Smooth muscle cell (in vitro differentiated cells): ENCODE results near the gene RPL3. TPM values are rescaled to one million over a fixed set of nuclear protein-coding genes. Genes with fewer than 3 reads are reported as not detected.

Experiments
- DNase-seq: peaks from one replicate; lab custom pipeline; 2025; ENCODE audit not compliant: unreplicated experiment; lab: John Stamatoyannopoulos, UW
- H2AFZ ChIP-seq: fragments of 200-600 bp; sonication (generic); 2 replicates; pipeline ENCODE4 v1.6.0; 2016; ENCODE audit warnings: antibody characterized with exemption, low read depth, mild to moderate bottlenecking
- H3F3A ChIP-seq: fragments of 200-600 bp; sonication (generic); 2 replicates; pipeline ENCODE4 v1.6.0; 2017; ENCODE audit warnings: antibody characterized with exemption, low read depth
- H3K27ac ChIP-seq: fragments of 200-600 bp; sonication (generic); 2 replicates; pipeline ENCODE4 v1.5.1; 2016; ENCODE audit warnings: low read depth, mild to moderate bottlenecking
- H3K27me3 ChIP-seq: fragments of 200-600 bp; sonication (generic); 2 replicates; pipeline ENCODE4 v1.6.1; 2016; ENCODE audit warnings: low read depth, mild to moderate bottlenecking
- H3K36me3 ChIP-seq: fragments of 200-600 bp; sonication (generic); 2 replicates; pipeline ENCODE4 v1.5.1; 2016; ENCODE audit warnings: low read depth
- H3K4me1 ChIP-seq: fragments of 200-600 bp; sonication (generic); 2 replicates; pipeline ENCODE4 v1.5.1; 2016; ENCODE audit warnings: low read depth
- H3K4me2 ChIP-seq: fragments of 200-600 bp; sonication (generic); 2 replicates; pipeline ENCODE4 v1.6.0; 2016; ENCODE audit warnings: mild to moderate bottlenecking
- H3K4me3 ChIP-seq: fragments of 200-600 bp; sonication (generic); 2 replicates; pipeline ENCODE4 v1.5.1; 2016; ENCODE audit warnings: mild to moderate bottlenecking
- H3K79me2 ChIP-seq: fragments of 200-600 bp; sonication (generic); 2 replicates; pipeline ENCODE4 v1.6.0; 2016; ENCODE audit warnings: low read depth, mild to moderate bottlenecking
- H3K9ac ChIP-seq: fragments of 200-600 bp; sonication (generic); 2 replicates; pipeline ENCODE4 v1.6.0; 2016; ENCODE audit warnings: low read depth
- H3K9me3 ChIP-seq: fragments of 200-600 bp; sonication (generic); replicated peaks from 2 replicates; pipeline ENCODE4 v1.5.1; 2016; ENCODE audit warnings: low read depth
- H4K20me1 ChIP-seq: fragments of 200-600 bp; sonication (generic); 2 replicates; pipeline ENCODE4 v1.6.0; 2016; ENCODE audit warnings: low read depth
- CTCF ChIP-seq: fragments of 200-600 bp; sonication (generic); IDR thresholded peaks from 2 replicates; pipeline ENCODE4 v1.5.1; 2017; ENCODE audit warnings: borderline replicate concordance, mild to moderate bottlenecking, antibody characterized with exemption; ENCODE audit not compliant: insufficient read depth, poor library complexity, severe bottlenecking
- WGBS: methylation state at CpG from one replicate; pipeline ENCODE4 v1.1.7; 2016; ENCODE audit warnings: low lambda C conversion rate; 5-methylcytosine and 5-hydroxymethylcytosine counted together
- polyA plus RNA-seq: library from polyadenylated mRNA; unstranded; fragments of >200 nt; fragmentation: Nextera tagmentation; extraction: Ambion mirVana; gene quantifications from 2 replicates; pipeline ENCODE4 v1.2.1, GENCODE V29; 2016
- total RNA-seq: library from RNA; depleted of rRNA; stranded (reverse); fragments of >200 nt; gene quantifications from 2 replicates; pipeline ENCODE4 v1.2.3, GENCODE V29; 2014

RPL3 gene
- total and polyA plus RNA-seq, 2 experiments from 2014 or later = 717 to 1,022 TPM

- Histone ChIP-seq H3K4me3 (no peak overlapping the region), H3K27ac (no peak overlapping the region), H3K36me3 (no peaks in the 10 kb centered on the region), H3K9ac (no peak overlapping the region), H3K4me2 (no peak overlapping the region), H3K79me2 (no peaks in the 10 kb centered on the region), H3K27me3 (no peaks in the 10 kb centered on the region), H2AFZ (no peak overlapping the region), H3K4me1 (no peaks in the 10 kb centered on the region), H3K9me3 (no peaks in the 10 kb centered on the region), H4K20me1 (no peaks in the 10 kb centered on the region), H3F3A (no peaks in the 10 kb centered on the region)
- 95% methylated on average over 6 of the region's 6 CpGs for WGBS
- TF ChIP-seq CTCF = no peak
- no peak for DNase-seq
Observed at GRCh38 chr22:39281126-39281525, 38.3 kb downstream of the RPL3 start.

GRCh38 chr22:39280250-39280649 lies 39.2 kb downstream of the RPL3 start:
- DNase-seq = no peak
- Histone ChIP-seq H3K9ac (no peak overlapping the region), H3K36me3 (no peaks in the 10 kb centered on the region), H3K27me3 (no peaks in the 10 kb centered on the region), H3K4me3 (no peak overlapping the region), H4K20me1 (no peaks in the 10 kb centered on the region), H3K4me1 (no peaks in the 10 kb centered on the region), H3K9me3 (no peaks in the 10 kb centered on the region), H3F3A (no peaks in the 10 kb centered on the region), H2AFZ (no peak overlapping the region), H3K27ac (no peak overlapping the region), H3K4me2 (no peak overlapping the region), H3K79me2 (no peaks in the 10 kb centered on the region)
- WGBS = 96% methylated on average over 7 of the region's 7 CpGs
- no peak for TF ChIP-seq CTCF

GRCh38 chr22:39279170-39279850 lies 40.1 kb downstream of the RPL3 start:
- Histone ChIP-seq H3K4me2 (no peak overlapping the region), H3K36me3 (no peaks in the 10 kb centered on the region), H2AFZ (no peak overlapping the region), H3K9ac (no peak overlapping the region), H3K9me3 (no peaks in the 10 kb centered on the region), H4K20me1 (no peaks in the 10 kb centered on the region), H3K27ac (no peak overlapping the region), H3K4me3 (no peak overlapping the region), H3F3A (no peaks in the 10 kb centered on the region), H3K27me3 (no peaks in the 10 kb centered on the region), H3K4me1 (no peaks in the 10 kb centered on the region), H3K79me2 (no peaks in the 10 kb centered on the region)
- no peak for TF ChIP-seq CTCF
- no peak for DNase-seq
- WGBS = 73% methylated on average over 23 of the region's 23 CpGs

- H3K79me2 ChIP-seq = no peaks in the 10 kb centered on the region
- no peaks in the 10 kb centered on the region for H3K27me3 ChIP-seq
- WGBS = 91% methylated on average over 13 of the region's 13 CpGs
- H3K36me3 ChIP-seq = no peaks in the 10 kb centered on the region
- H4K20me1 ChIP-seq = no peaks in the 10 kb centered on the region
- H3F3A ChIP-seq = no peaks in the 10 kb centered on the region
- TF ChIP-seq CTCF = no peak
- H3K9me3 ChIP-seq = no peaks in the 10 kb centered on the region
- no peak overlapping the region for H3K4me3 ChIP-seq
- no peak overlapping the region for H3K27ac ChIP-seq
- no peak overlapping the region for H2AFZ ChIP-seq
- H3K9ac ChIP-seq = no peak overlapping the region
- H3K4me2 ChIP-seq = no peak overlapping the region
- no peaks in the 10 kb centered on the region for H3K4me1 ChIP-seq
- no peak for DNase-seq
Observed at GRCh38 chr22:39278040-39278439, 41.4 kb downstream of the RPL3 start.
